Fibroblast of skin of right quadriceps (primary cell): ENCODE measurements around the gene TXNDC2.
A peak's percentile ranks its signal among the peaks of the same experiment; 100 is the strongest.

ENCODE experiments used
- DNase-seq: peaks from one replicate; pipeline ENCODE4 v3.0.0-alpha.2; 2013

The TXNDC2 gene

GRCh38 chr18:9914584-9915290 is 29.0 kb downstream of the TXNDC2 start:
- DNase-seq: peak; percentile 69

DNA sequence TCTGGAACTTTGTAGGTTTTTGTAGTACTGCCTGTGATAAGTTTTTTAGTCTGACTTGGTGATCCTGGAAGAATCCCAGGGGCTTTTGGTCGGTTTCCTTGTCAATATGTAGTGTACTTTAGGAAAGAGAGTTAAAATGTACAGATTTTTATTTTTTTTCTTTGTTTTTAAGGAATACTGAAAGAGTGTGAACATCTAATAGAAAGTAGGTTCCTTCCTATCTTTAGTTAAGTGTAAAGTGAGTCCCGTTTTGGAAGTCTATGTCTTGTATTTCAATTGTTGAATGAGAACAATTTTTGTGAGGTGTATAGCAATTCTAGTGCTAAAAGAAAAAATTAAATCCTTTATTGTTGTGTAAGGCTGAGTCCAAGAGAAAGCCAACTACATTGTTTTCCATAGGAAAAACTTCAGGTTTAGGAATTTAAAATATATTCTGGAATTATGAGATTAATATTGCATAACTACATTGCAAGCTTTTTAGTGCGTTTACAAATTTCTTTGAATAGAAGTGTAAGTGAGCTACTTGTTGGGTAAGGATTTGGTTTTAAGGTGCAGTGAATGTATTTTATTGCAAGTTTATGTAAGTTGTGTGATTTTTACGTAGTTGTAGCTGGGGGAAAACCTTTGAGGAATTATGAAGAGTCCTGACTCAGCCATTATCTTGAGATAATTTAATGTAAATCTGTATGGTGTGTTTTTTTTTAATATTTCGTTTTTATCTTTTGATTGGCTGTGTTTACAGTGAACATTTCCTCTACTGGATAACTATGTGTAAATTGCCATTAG is 29.7 kb downstream of the TXNDC2 start:
- no peak for DNase-seq

DNA sequence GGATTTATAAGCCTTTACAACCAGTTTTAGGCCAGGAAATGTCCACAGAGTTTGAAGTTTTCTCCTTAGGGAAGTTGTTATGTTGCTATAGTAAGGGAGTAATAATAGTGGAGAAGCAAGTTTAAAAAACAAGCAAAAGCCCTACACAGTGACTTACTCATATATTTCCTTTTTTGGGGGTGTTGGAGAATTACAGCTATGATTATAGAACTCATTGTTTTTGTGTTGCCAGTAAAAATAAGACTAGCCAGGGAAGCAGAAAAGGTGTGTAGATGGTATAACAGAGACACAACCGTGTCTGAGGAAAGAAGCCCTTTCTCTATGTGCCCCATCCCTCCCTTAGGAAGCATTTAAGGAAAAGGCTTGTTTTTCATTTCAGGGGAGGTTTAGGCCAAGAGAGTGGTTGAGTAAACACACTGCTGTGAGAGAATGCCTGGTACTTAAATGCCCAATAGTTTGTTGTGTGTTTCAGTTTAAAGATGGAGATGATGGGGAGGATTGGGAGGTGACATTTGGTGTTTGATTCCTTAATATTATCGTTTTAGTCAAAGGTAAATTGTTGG is 30.4 kb downstream of the TXNDC2 start:
- DNase-seq: peak; percentile 22

- no peak for DNase-seq
These were observed 31.0 kb downstream of the TXNDC2 start for GRCh38 chr18:9916808-9917207.

DNA sequence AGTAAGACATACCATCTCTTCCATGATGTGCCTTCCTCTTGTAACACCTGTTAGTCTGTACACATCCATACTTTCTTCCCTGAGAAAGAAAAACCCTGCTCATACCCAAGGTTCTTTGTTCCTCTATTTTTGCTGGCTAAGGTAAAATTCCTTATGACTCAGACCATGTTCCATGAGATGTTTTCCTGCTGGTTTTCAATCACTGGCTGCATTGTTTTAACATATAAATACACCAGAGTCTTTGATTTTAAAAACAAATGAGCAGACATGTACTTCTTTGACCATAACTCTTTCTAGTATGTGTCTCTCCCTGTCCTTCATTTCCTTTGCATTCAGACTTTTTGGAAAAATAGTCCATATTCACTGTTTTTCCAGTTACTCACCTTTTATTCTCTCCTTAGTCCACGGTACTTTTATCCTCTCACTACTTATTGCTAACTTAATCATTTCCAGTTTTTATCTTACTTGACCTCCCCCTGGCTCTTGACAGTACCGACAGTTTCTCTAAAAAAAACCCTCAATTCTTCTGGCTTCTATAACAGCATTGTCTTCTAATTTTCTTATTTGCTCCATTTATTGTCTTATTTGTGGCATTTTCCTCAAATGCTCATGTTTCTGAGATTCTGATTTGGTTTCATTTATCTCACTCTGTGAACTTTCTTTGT is 32.4 kb downstream of the TXNDC2 start:
- DNase-seq: peak; percentile 23

- no peak for DNase-seq
These were observed 33.9 kb downstream of the TXNDC2 start for GRCh38 chr18:9919564-9920232.

DNA sequence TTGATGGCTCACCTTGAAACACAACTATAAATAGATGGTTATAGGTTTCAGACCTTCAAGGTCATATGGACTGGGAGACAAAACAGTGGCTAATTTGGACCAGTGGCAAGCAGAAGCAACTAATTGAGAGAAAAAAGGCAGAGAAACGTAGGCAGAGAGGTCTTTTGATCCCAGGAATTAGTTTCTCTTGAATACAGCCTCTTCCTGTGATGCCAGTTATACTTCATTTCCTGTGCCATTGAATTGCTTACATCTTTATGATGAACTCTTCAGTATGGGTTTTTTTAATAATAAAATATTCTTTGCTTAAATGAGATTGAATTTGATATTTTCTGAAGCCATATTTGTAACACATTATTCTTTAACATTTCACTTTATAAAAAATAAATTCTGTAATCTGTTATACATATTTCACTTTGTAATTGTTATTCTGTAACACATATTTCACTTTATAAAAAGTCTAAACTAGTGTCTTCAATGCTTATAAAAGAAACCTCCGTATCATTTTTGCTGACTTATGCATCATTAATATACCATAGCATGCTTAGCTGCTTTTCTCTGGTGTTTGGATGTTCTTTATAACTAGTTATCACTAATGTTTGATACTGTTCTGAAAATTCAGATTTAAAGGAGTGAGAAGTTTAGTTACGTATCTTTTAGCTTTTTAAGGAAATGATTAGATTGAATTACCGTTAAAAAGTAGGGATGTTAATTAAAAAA is 37.0 kb downstream of the TXNDC2 start:
- no peak for DNase-seq

DNA sequence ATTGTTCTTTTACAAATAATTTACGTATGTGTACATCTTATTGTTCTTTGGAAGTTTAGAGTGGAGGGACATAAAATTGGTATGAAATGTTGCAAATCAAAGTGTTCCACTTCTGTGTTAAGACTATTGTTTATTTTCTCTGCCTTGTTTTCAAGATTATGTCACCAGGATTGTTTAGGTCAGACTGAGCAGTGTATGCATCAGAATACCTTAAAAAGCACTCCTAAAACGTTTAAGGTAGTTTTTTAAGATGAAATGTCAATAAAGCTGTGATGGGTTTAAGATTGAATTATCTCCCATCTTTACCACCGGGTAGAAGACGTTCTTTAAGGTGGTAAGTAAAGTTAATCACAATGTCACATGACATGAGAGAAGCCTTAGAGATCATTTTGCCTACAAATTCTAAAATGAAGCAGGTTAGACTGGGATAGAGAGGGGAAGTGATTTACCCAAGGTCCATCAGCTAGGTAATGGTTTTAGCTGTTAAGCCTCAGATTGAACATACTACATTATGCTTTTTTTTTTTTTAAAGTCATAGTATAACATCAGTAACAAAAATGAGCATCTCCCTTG is 38.7 kb downstream of the TXNDC2 start:
- DNase-seq: no peak

GRCh38 chr18:9925369-9925768 is 39.6 kb downstream of the TXNDC2 start:
- peak; percentile 28 for DNase-seq

DNA sequence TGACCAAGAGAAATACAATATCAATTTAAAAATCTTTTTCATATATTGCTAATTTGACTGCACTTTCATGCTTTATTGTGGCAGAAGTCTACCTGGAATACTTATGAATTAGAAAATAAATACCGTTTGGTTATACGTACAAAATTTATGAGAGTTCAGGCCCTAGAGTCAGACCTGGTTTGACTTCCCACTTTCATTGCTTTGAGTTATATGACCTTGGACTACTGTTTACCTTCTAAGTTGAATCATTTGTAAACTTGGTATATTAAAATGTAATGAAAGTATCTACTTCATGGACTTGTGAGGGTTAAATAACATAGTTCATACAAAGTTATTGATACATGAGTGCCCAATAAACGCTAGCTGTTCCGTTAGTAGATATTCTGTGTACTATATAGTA is 40.0 kb downstream of the TXNDC2 start:
- no peak for DNase-seq

DNA sequence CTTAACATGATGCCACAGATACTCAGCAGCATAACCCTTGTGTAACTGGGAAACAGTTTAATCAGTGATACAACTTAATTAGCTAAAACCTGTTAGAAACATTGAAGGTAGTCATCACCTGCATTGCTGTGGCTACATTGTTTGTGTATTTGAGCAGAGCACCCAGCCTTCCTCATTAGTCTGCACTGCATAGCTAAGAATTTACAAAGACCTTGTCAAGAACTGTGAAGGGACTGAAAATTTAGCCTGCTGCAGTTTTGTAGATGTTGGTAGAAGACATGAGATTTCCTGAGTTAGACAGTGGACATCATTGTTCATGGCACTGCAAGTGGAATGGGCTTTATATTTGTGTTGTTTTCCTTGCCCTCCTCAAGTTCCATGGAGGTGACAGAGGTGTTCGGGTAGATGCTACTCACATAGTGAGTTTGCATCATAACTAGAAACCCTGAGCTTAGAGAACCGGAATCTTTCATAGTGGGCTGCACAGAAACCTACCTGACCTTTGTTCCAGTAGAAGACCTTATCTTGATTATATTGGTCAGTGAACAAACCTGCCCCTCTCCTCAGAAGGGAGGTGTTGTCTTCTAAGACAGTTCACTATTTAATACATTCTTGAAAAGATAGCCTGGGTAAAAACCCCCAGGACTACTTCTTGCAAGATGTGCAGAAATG is 40.6 kb downstream of the TXNDC2 start:
- no peak for DNase-seq

DNA sequence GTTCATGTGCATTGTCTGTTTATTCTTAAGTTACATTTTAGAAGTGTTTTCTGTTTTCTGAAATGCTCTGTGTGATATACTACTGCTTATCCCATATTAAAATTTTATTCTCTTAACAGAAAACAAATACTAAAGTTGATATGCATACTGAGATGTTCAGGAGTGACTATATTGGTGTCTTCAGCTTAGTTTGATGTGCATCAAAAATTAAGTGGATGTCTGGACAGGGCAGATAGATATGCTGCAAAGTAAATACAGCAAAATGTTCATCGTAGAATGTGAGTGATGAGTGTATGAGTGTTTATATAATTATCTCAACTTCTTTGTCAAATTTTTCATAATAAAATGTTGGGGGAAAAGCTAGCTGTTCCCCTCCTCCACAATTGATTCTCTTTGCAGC is 41.2 kb downstream of the TXNDC2 start:
- no peak for DNase-seq

DNA sequence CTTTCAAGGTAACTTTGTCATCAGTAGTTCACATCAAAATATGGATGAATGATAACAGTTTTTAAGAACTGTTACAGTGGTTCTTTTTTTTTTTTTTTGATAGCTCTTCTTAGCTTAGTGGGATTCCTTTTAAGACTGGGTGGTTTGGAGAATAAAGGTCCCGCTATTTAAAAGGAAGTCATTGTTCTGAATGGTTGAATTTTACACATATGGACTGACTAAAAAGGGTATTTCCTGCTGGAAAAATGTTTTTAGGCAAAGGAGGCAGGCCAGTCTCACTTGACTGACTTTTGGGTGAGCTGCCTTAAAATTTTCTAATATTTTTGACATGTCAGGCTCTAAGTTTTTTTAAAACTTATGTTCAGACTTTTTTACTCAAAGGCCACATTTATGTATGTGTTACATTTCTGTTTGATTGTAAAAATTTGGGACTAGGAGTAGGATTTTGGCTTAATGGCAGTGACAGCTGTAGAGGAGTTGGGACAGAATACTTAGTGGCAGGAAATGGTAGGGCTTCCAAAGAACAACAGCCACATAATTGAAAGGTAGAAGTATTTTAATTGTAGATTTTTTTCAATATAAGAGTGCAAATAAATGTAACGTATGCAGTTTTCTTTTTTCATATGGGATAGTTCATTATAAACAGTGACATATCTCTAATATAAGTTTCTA is 41.8 kb downstream of the TXNDC2 start:
- no peak for DNase-seq

GRCh38 chr18:9928646-9929259 is 43.0 kb downstream of the TXNDC2 start:
- no peak for DNase-seq

- no peak for DNase-seq
These were observed 44.6 kb downstream of the TXNDC2 start for GRCh38 chr18:9930299-9930884.

GRCh38 chr18:9931146-9931545 is 45.4 kb downstream of the TXNDC2 start:
- no peak for DNase-seq

- DNase-seq: no peak
These were observed 45.9 kb downstream of the TXNDC2 start for GRCh38 chr18:9931678-9932077.

DNA sequence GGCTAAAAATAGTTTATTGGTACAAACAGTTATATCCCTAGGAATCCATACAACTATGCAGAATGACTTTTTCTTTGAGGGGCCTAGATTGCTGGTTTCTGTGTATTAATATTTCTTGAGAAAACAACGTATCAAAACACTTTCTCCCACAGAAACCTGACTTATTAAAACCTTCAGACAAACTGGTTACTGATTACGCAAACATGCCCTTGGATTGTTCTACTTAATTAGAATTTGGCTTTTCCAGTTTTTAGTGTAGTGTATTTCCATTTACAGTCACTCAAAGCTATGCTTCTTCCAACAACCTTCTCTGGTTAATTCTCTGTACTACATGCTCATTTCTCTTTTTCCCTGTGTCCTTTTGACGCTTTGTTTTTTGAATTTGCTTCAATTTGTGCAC is 48.1 kb downstream of the TXNDC2 start:
- no peak for DNase-seq

DNA sequence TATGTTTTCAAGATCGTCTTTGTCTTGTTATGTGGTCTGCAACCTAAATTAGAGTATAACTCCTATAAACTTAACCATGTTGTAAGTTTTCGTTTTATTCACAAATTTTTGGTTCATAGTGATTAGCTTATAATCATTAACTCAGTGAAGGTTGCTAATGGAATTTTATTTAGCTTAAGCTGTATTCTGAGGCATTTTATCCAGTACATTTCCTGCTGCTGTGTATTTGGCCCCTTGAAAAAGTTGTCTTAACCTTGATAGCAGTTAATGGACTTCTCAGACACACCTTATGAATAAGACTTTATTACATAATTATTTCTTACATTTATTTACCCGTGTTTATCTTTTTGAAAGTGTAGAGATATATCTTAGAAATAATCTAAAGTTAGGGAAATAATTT is 48.5 kb downstream of the TXNDC2 start:
- DNase-seq: no peak
